Sigmoid colon (tissue), 4 donors: Measurements from ENCODE around the gene ATP1B1.
A peak's percentile ranks its signal among the peaks of the same experiment; 100 is the strongest.

Experiments used
- CTCF ChIP-seq, 4 experiments: fragments of 450-650 bp in 3 of 4; fragments of 200-600 bp in 1 of 4; IDR thresholded peaks; one replicate each; pipeline ENCODE4 v1.5.1; 2016 to 2019; ENCODE audit warnings: antibody characterized with exemption in 4 of 4, mild to moderate bottlenecking in 3 of 4, moderate library complexity in 2 of 4
- EP300 ChIP-seq, 4 donors: sonication (generic); formaldehyde crosslinking; IDR thresholded peaks; one replicate each; pipeline ENCODE4 v1.6.1; 2017; ENCODE audit warnings: antibody characterized with exemption in 4 of 4
- POLR2A ChIP-seq, 2 donors: fragments of 450-650 bp; IDR thresholded peaks; one replicate each; pipeline ENCODE4 v1.6.1; 2016; ENCODE audit warnings: antibody characterized with exemption in 2 of 2, mild to moderate bottlenecking in 2 of 2, moderate library complexity in 2 of 2
- POLR2AphosphoS5 ChIP-seq, 4 donors: sonication (generic); formaldehyde crosslinking; IDR thresholded peaks; one replicate each; pipeline ENCODE4 v1.6.1; 2017; ENCODE audit warnings: antibody characterized with exemption in 4 of 4

- TF ChIP-seq CTCF (IDR thresholded peaks at IDR 0.05): no peak
- TF ChIP-seq POLR2AphosphoS5 (IDR thresholded peaks at IDR 0.05): peak in 1 of 4 donors; percentile 2
- TF ChIP-seq POLR2A (IDR thresholded peaks at IDR 0.05): no peak
- TF ChIP-seq EP300 (IDR thresholded peaks at IDR 0.05): no peak
Observed at GRCh38 chr1:169105434-169106094, 926 bp upstream of the ATP1B1 start.
